ENCODE measurements around the gene RNASE13. TPM values are rescaled to one million over a fixed set of nuclear protein-coding genes. Genes with fewer than 3 reads are reported as not detected.

The RNASE13 gene
- total RNA-seq = not detected
- long read RNA-seq, donor 1 = 0 reads
- long read RNA-seq, donor 2 = 0 reads

- intact Hi-C loops (cut with DNase I, micrococcal nuclease) = no loop called here
- Histone ChIP-seq H3K4me3 (no peak within 1 kb of the TSS), H3K9me3 (no peaks in the 10 kb centered on the region), H3K4me1 (ENCODE audit: low read depth) (peaks cover 17% of the 10 kb centered on the region), H3K36me3 (ENCODE audit: low read depth) (no peaks in the 10 kb centered on the region)
- DNase-seq (no peak), ATAC-seq (no peak)
- no peak for TF ChIP-seq CTCF (IDR thresholded peaks at IDR 0.05)
Measured at GRCh38 chr14:21034707-21035106, at the start of gene RNASE13. RNASE13 (minus strand) TSS chr14:21034807; CDS start chr14:21034288, 519 bp downstream.

- ATAC-seq (no peak), DNase-seq (no peak)
- Histone ChIP-seq H3K36me3 (ENCODE audit: low read depth) (peaks cover 6% of the 10 kb centered on the region), H3K4me3 (no peak overlapping the region), H3K4me1 (ENCODE audit: low read depth) (peaks cover 8% of the 10 kb centered on the region), H3K9me3 (no peaks in the 10 kb centered on the region)
- TF ChIP-seq CTCF (IDR thresholded peaks at IDR 0.05) = no peak
- intact Hi-C loops (cut with DNase I, micrococcal nuclease) = no loop called here
Measured at GRCh38 chr14:21084396-21084795, 49.8 kb upstream of the RNASE13 start.

GRCh38 chr14:21083565-21084325, 49.1 kb upstream of the RNASE13 start:
- ATAC-seq (no peak), DNase-seq (no peak)
- intact Hi-C loops (cut with DNase I, micrococcal nuclease) = no loop called here
- Histone ChIP-seq H3K36me3 (ENCODE audit: low read depth) (peaks cover 6% of the 10 kb centered on the region), H3K4me3 (no peak overlapping the region), H3K4me1 (ENCODE audit: low read depth) (peaks cover 2% of the 10 kb centered on the region), H3K9me3 (no peaks in the 10 kb centered on the region)
- no peak for TF ChIP-seq CTCF (IDR thresholded peaks at IDR 0.05)

- ATAC-seq = no peak
- intact Hi-C loops (cut with DNase I, micrococcal nuclease) = no loop called here
- no peak for DNase-seq
Measured at GRCh38 chr14:21081521-21082142, 47.0 kb upstream of the RNASE13 start.

GRCh38 chr14:21078726-21079125, 44.1 kb upstream of the RNASE13 start:
- DNase-seq = no peak
- H3K4me1 ChIP-seq (ENCODE audit: low read depth) = no peaks in the 10 kb centered on the region
- H3K4me3 ChIP-seq = no peak overlapping the region
- TF ChIP-seq CTCF (IDR thresholded peaks at IDR 0.05) = no peak
- ATAC-seq = no peak
- no peaks in the 10 kb centered on the region for H3K9me3 ChIP-seq
- intact Hi-C loops (cut with DNase I, micrococcal nuclease) = no loop called here
- peaks cover 6% of the 10 kb centered on the region for H3K36me3 ChIP-seq (ENCODE audit: low read depth)

More at GRCh38 chr14:21081521-21082142, 47.0 kb upstream of the RNASE13 start:
- TF ChIP-seq CTCF (IDR thresholded peaks at IDR 0.05) = no peak
- Histone ChIP-seq H3K9me3 (no peaks in the 10 kb centered on the region), H3K4me3 (no peak overlapping the region), H3K36me3 (ENCODE audit: low read depth) (peaks cover 6% of the 10 kb centered on the region), H3K4me1 (ENCODE audit: low read depth) (no peaks in the 10 kb centered on the region)

Data from mucosa of descending colon (tissue), 3 donors.